K562 (cell line): ENCODE results near the gene LMAN2L.

Experiments used
- BHLHE40 ChIP-seq: IDR thresholded peaks from 2 replicates; pipeline ENCODE4 v1.6.1; 2011; ENCODE audit warnings: low read length, improper control_type of control experiment
- CAMTA2 ChIP-seq: fragments of 250-450 bp; sonication (Bioruptor Pico); conservative IDR thresholded peaks from 2 replicates; pipeline ENCODE4 v1.5.1; 2022
- CBX3 ChIP-seq, 2 experiments: IDR thresholded peaks; 1 replicate in 1 of 2; 2 replicates in 1 of 2; pipeline ENCODE4 v1.6.1; 2012; ENCODE audit warnings: inconsistent platforms in 2 of 2, low read length in 2 of 2, borderline replicate concordance in 1 of 2, control low read depth in 1 of 2
- CTCF ChIP-seq, 3 experiments: IDR thresholded peaks in 2 of 3; conservative IDR thresholded peaks in 1 of 3; 2 replicates each; pipeline ENCODE4 v1.5.1; 2011 to 2012; ENCODE audit warnings: low read length in 3 of 3, mild to moderate bottlenecking in 3 of 3, control low read depth in 2 of 3, improper control_type of control experiment in 1 of 3, inconsistent platforms in 1 of 3, low read depth in 1 of 3, mixed read lengths in 1 of 3, moderate library complexity in 1 of 3; ENCODE audit not compliant: insufficient read depth in 2 of 3
- IRF9 ChIP-seq: fragments of 450-650 bp; IDR thresholded peaks from 2 replicates; pipeline ENCODE4 v1.6.1; 2016; ENCODE audit warnings: missing biosample characterization, missing genetic modification characterization
- POLR2AphosphoS5 ChIP-seq: IDR thresholded peaks from 2 replicates; pipeline ENCODE4 v1.6.1; 2011; ENCODE audit warnings: mild to moderate bottlenecking, low read depth, low read length, moderate library complexity; ENCODE audit not compliant: control insufficient read depth, insufficient read depth
- RFX5 ChIP-seq: IDR thresholded peaks from 2 replicates; pipeline ENCODE4 v1.6.1; 2011; ENCODE audit warnings: low read depth, mild to moderate bottlenecking, improper control_type of control experiment, low read length
- TBL1XR1 ChIP-seq, 2 experiments: IDR thresholded peaks; 2 replicates each; pipeline ENCODE4 v1.6.1; 2012; ENCODE audit warnings: improper control_type of control experiment in 2 of 2, low read length in 2 of 2, mild to moderate bottlenecking in 1 of 2

GRCh38 chr2:96758987-96759386 lies 19.1 kb upstream of the LMAN2L start:
- TF ChIP-seq POLR2AphosphoS5 (no peak), RFX5 (no peak), IRF9 (no peak), CTCF (IDR thresholded peaks at IDR 0.05 in 2 of 3, conservative IDR thresholded peaks at IDR 0.05 in 1 of 3; ENCODE audit: insufficient read depth in 2 of 3, low read depth in 1 of 3, low read length in 3 of 3) (no peak), BHLHE40 (no peak), TBL1XR1 (IDR thresholded peaks at IDR 0.05; ENCODE audit: low read length in 2 of 2) (no peak), CBX3 (IDR thresholded peaks at IDR 0.05; ENCODE audit: borderline replicate concordance in 1 of 2, low read length in 2 of 2) (no peak), CAMTA2 (CRISPR knock-in tag) (no peak)
